ENCODE measurements around the gene ATP9B. TPM values are rescaled to one million over a fixed set of nuclear protein-coding genes. Genes with fewer than 3 reads are reported as not detected.

Gene ATP9B
- total and polyA plus RNA-seq, 2 donors from 2014 or later, result 10.0 to 48.2 TPM

DNA sequence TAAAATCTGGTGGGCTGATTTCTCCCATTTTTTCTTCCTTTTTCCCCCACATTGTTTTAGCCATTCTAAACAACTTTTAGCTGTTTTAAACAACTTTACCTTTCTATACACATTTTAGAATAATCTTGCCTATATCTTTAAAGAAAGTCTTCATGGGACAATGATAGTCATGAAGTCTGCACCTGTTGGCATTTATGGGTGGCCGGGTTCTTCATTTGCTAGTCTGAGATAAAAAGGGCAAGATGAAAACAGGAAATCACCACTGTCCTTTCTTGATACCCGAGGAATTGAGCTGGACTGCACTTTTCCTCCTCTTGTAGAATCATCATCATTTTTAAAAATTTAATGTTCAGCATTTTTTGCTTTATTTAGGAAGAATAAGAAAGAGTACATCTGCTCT, 104.5 kb downstream of the ATP9B start:
- H3K27me3 ChIP-seq (ENCODE audit: control insufficient read depth, insufficient read depth, low read length), result no peaks in the 10 kb centered on the region
- H3K4me1 ChIP-seq (ENCODE audit: control insufficient read depth in 2 of 3, insufficient read depth in 2 of 3, low read depth in 1 of 3, low read length in 3 of 3), result peaks cover 0 to 2% (median 0%) of the 10 kb centered on the region in 3 donors
- no peaks in the 10 kb centered on the region for H3K9me3 ChIP-seq (ENCODE audit: control insufficient read depth in 2 of 3, insufficient read depth in 1 of 3, low read length in 3 of 3)
- no peak for FAIRE-seq
- TF ChIP-seq, protein P1, sequence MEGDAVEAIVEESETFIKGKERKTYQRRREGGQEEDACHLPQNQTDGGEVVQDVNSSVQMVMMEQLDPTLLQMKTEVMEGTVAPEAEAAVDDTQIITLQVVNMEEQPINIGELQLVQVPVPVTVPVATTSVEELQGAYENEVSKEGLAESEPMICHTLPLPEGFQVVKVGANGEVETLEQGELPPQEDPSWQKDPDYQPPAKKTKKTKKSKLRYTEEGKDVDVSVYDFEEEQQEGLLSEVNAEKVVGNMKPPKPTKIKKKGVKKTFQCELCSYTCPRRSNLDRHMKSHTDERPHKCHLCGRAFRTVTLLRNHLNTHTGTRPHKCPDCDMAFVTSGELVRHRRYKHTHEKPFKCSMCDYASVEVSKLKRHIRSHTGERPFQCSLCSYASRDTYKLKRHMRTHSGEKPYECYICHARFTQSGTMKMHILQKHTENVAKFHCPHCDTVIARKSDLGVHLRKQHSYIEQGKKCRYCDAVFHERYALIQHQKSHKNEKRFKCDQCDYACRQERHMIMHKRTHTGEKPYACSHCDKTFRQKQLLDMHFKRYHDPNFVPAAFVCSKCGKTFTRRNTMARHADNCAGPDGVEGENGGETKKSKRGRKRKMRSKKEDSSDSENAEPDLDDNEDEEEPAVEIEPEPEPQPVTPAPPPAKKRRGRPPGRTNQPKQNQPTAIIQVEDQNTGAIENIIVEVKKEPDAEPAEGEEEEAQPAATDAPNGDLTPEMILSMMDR (IDR thresholded peaks at IDR 0.05; ENCODE audit: borderline replicate concordance, extremely low read depth, insufficient read depth), result no peak
- no peak for DNase-seq
- no peak overlapping the region for H3K9ac ChIP-seq (ENCODE audit: low read length in 3 of 3)
- H3K27ac ChIP-seq (ENCODE audit: low read depth in 2 of 2, low read length in 2 of 2), result no peak overlapping the region
- H3K36me3 ChIP-seq (ENCODE audit: control insufficient read depth in 2 of 3, insufficient read depth in 3 of 3, low read length in 3 of 3), result no peaks in the 10 kb centered on the region
- intact Hi-C loops (cut with DNase I), result no loop called here
- H3K4me3 ChIP-seq (ENCODE audit: low read length in 3 of 3), result no peak overlapping the region

DNA sequence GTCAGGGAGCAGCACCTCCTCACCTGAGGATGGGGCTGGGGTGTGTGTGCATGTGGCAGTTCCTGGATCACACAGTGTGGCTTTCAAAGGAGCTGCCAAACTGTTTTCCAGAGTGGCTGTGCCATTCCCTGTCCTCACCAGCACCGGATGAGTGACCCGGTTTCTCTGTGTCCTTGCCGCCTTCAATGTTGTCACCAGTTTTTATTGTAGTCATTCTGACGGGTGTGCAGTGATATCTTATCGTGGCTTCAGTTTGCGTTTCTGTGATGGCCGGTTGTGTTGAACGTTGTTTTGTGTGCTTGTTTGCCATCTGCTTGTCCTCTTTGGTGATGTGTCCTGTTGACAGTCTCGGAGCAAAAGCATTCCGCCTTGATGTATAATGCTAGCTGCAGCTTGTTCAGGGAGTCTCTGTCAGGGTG, 108.9 kb downstream of the ATP9B start:
- no peaks in the 10 kb centered on the region for H3K4me1 ChIP-seq (ENCODE audit: control insufficient read depth in 2 of 3, insufficient read depth in 2 of 3, low read depth in 1 of 3, low read length in 3 of 3)
- H3K9ac ChIP-seq (ENCODE audit: low read length in 3 of 3), result no peak overlapping the region
- FAIRE-seq, result no peak
- H3K27ac ChIP-seq (ENCODE audit: low read depth in 2 of 2, low read length in 2 of 2), result no peak overlapping the region
- intact Hi-C loops (cut with DNase I), result no loop called here
- no peak overlapping the region for H3K4me3 ChIP-seq (ENCODE audit: low read length in 3 of 3)
- H3K36me3 ChIP-seq (ENCODE audit: control insufficient read depth in 2 of 3, insufficient read depth in 3 of 3, low read length in 3 of 3), result no peaks in the 10 kb centered on the region
- no peaks in the 10 kb centered on the region for H3K9me3 ChIP-seq (ENCODE audit: control insufficient read depth in 2 of 3, insufficient read depth in 1 of 3, low read length in 3 of 3)
- no peaks in the 10 kb centered on the region for H3K27me3 ChIP-seq (ENCODE audit: control insufficient read depth, insufficient read depth, low read length)
- DNase-seq, result no peak
- TF ChIP-seq, protein P1 (IDR thresholded peaks at IDR 0.05; ENCODE audit: borderline replicate concordance, extremely low read depth, insufficient read depth), result no peak

DNA sequence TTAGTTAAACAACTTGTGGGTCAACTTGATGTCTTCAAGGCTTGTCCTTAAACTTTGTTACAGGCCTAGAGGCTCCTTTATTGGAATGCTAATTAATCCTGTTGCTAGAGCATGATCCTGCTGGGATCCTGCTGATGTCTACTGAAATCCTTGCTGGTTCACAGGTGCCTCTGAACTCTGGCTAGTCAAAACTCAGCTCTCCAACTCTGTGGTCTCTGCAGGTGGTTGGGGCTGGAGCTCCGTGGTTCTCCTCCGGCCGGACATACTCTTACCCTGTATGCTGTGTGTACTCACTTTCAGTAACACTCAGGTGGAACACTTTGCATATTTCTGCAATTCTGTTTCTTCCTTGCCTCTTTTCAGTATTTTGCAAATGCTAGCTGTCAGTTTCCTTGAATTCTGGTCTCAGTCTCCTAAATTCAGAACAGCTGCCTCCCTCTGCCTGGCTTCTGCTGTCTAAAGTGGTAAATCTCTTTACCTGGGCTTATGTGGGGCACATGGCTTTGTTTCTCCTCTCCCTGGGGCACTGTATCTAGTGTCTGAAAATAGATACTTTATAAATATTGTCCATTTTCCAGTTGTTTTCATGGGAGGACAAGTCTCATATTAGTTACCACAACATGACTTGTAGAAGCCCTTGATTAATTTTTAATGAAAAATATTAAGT, 113.0 kb downstream of the ATP9B start:
- Histone ChIP-seq H3K9ac (ENCODE audit: low read length in 3 of 3) (no peak overlapping the region), H3K9me3 (ENCODE audit: control insufficient read depth in 2 of 3, insufficient read depth in 1 of 3, low read length in 3 of 3) (no peaks in the 10 kb centered on the region)
- no peak for FAIRE-seq

More for the DNA sequence above, 113.0 kb downstream of the ATP9B start:
- TF ChIP-seq, protein P1 (IDR thresholded peaks at IDR 0.05; ENCODE audit: borderline replicate concordance, extremely low read depth, insufficient read depth), result no peak
- Histone ChIP-seq H3K27ac (ENCODE audit: low read depth in 2 of 2, low read length in 2 of 2) (no peak overlapping the region), H3K4me3 (ENCODE audit: low read length in 3 of 3) (no peak overlapping the region), H3K36me3 (ENCODE audit: control insufficient read depth in 2 of 3, insufficient read depth in 3 of 3, low read length in 3 of 3) (no peaks in the 10 kb centered on the region), H3K27me3 (ENCODE audit: control insufficient read depth, insufficient read depth, low read length) (no peaks in the 10 kb centered on the region), H3K4me1 (ENCODE audit: control insufficient read depth in 2 of 3, insufficient read depth in 2 of 3, low read depth in 1 of 3, low read length in 3 of 3) (peaks cover 0 to 3% (median 0%) of the 10 kb centered on the region in 3 donors)
- intact Hi-C loops (cut with DNase I), result no loop called here
- DNase-seq, result no peak
